C4-2B (cell line): ENCODE measurements around the gene APLF.
A peak's percentile ranks its signal among the peaks of the same experiment; 100 is the strongest.
"Not testable (repeated sequence)": the region's sequence is repeated elsewhere in the genome, so short reads cannot be mapped to it uniquely, and the experiment has no call there.

Experiments
- H3K27ac ChIP-seq: fragments of 450-650 bp; 2 replicates; pipeline ENCODE4 v1.5.1; 2017
- ZFX ChIP-seq: fragments of 450-650 bp; IDR thresholded peaks from 2 replicates; pipeline ENCODE4 v1.6.1; 2017
- TF ChIP-seq, protein P1 (sequence below): fragments of 450-650 bp; conservative IDR thresholded peaks from 2 replicates; pipeline ENCODE4 v1.5.1; 2017; ENCODE audit warnings: mild to moderate bottlenecking

The APLF gene

DNA sequence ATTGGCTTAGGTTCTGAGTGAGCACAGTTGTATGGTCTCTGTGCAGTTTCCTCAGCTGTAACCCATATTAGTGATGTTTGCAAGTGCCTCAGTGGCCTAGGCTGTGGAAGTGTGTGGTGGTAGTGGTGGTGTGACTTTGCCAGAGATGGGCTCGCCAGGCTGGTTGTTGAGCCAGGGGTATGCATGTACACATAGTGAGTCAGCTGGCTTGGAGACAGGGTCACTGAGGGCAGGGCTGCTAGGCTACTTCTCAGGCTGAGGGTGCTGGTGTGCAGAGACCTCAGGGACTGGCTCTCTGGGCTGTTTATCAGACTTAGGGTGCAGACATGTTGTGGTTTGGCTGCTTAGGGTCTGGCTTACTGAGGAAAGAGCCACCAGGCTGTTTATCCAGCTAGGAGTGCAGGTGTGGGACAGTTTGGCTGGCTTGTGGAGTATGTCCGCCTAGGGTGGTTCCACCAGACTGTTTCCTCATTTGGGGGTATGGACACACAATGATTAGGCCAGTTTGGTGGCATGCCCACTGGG is 15.0 kb downstream of the APLF start:
- H3K27ac ChIP-seq = no peak overlapping the region
- TF ChIP-seq, protein P1, sequence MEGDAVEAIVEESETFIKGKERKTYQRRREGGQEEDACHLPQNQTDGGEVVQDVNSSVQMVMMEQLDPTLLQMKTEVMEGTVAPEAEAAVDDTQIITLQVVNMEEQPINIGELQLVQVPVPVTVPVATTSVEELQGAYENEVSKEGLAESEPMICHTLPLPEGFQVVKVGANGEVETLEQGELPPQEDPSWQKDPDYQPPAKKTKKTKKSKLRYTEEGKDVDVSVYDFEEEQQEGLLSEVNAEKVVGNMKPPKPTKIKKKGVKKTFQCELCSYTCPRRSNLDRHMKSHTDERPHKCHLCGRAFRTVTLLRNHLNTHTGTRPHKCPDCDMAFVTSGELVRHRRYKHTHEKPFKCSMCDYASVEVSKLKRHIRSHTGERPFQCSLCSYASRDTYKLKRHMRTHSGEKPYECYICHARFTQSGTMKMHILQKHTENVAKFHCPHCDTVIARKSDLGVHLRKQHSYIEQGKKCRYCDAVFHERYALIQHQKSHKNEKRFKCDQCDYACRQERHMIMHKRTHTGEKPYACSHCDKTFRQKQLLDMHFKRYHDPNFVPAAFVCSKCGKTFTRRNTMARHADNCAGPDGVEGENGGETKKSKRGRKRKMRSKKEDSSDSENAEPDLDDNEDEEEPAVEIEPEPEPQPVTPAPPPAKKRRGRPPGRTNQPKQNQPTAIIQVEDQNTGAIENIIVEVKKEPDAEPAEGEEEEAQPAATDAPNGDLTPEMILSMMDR = no peak
- TF ChIP-seq ZFX = no peak

DNA sequence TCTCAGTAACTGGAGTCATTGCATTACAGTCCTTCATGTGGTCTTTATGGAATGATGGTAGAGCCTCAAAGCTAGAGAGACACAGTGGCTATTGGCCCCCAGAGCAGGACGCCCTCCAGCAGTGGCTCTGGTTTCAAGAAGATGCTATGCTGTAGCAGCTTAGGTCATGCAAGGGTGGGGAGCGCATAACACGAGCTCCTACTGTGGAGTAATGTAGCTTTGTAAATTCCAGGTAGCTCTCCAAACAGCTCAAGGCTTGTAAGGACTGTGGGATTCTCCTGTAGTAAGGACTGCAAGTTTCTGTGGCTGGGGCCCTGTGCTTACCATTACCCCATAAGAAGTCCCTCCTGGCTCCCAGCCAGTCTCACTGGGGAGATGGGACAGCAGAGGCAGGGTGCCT is 15.6 kb downstream of the APLF start:
- TF ChIP-seq, protein P1 = no peak
- TF ChIP-seq ZFX = no peak

DNA sequence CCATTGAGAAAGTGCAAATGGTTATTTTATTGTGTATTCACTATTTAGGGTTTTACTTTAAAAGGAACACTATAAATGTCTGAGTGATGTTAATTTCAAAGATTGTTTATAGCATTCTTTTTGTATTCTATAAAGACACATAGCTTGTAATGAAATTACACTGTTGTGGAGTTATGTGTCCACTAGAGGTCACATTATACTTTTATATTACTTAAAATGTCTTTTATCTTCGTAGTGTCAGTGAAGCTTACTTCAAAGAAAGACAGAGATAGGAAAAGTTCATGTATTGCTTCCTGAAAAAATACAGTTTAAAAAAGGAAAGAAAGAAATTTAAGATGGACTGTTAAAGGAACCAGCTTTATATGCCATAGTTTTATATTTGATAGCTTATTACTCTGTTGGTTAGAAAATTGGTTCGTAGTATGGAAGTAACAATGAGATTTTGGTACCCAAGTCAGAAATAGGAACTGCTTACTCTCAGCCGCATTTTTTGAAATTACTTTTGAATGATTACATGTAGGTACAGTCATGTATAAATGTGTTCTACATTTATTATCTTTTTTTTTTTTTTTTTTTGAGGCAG is 20.5 kb downstream of the APLF start:
- no peak overlapping the region for H3K27ac ChIP-seq
- TF ChIP-seq, protein P1 = peak; percentile 47
- no peak for TF ChIP-seq ZFX

More for the DNA sequence above, 15.6 kb downstream of the APLF start:
- H3K27ac ChIP-seq = no peak overlapping the region

DNA sequence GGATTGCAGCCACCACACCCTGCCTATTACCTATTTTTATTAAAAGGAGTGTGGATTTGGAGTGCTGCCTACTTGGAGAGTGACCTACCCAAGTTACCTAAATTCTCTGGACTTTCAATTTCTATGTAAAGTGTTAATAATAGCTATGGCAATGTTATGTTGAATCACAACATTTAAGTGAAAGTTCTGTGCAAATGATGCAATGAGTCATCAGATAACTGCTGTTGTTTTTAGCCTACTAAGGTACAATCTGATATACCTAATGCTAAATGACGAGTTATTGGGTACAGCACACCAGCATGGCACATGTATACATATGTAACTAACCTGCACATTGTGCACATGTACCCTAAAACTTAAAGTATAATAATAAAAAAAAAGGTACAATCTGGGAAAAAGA is 21.2 kb downstream of the APLF start:
- not testable (repeated sequence) for H3K27ac ChIP-seq

DNA sequence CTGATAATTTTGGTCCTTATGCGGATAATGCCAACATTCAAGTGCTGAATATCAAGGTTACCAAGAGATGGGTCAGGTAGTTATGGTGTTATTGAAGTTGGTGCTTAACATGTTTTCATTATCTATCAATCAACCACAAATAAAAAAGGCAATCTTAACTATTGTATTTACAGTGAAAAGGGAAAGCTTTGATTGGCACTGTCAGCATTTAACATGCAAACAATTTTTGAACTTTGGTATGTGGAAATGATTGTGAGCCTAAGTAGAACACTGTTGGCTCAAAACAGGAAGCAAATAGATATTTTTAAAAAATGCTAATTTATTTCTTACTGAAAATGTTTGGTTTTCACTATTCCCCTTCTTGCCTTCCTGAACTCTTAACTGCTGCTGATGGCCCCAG is 21.9 kb downstream of the APLF start:
- TF ChIP-seq, protein P1 = no peak
- TF ChIP-seq ZFX = no peak
- H3K27ac ChIP-seq = no peak overlapping the region

DNA sequence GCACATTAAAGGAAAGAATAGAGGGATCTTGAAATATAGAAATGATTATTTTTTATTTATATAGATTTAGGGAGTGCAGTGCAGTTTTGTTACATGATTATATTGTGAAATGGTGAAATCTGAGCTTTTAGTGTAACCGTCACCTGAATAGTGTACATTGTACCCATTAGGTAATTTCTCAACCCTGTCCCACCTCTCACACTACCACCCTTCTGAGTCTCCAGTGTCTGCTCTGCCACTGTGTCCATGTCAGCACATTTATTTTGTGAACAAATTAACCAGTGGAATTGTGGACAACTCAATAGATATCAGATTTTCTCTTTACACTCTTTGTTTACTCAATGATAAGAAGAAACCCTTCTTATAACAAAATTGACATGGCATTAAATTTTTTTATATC is 24.2 kb downstream of the APLF start:
- no peak overlapping the region for H3K27ac ChIP-seq
- TF ChIP-seq, protein P1 = no peak
- no peak for TF ChIP-seq ZFX

DNA sequence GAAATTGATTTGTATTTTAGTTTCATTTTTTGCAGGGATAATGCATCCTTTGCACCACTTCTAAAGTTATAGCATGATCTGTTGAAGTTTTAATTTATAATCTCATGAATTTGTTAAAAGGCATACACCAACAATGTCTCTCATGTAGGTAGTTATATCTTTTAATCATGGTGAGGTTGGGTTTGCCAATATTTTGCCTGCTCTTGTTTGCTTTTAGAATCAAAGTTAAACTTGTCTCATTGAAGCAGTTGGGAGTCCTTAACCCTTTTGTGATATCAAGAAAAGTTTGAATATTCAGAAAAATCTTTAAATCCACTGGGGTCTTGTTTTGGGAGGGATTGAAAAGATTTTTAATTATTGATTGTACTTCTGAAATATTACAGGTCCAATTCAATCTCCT is 31.7 kb downstream of the APLF start:
- H3K27ac ChIP-seq = no peak overlapping the region
- no peak for TF ChIP-seq ZFX
- TF ChIP-seq, protein P1 = no peak

DNA sequence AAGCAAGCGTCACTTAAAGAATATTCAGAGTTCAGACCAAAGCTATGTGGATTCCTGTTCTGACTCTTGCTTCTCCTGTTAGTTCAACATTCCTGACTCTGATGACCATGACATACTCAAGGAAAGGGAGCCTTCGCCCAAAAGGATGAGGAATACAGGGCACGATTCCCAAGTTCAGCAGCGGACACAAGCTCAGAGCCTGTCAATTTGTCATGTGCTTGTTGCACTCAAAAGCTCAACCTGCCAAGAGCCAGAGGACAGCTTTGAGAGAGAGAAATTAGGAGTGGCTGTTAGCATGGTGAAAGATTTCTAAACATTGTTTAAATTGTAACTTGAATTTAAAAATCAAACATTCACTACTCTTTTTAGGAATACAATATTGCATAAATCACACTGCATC is 33.3 kb downstream of the APLF start:
- TF ChIP-seq ZFX = no peak
- TF ChIP-seq, protein P1 = no peak
- H3K27ac ChIP-seq = no peak overlapping the region
